Measurements from ENCODE around the gene ICOS. TPM values are rescaled to one million over a fixed set of nuclear protein-coding genes. Genes with fewer than 3 reads are reported as not detected.

Gene ICOS
- total RNA-seq, 1 experiment from 2014 or later: 0.18 TPM

- ATAC-seq (no peak), DNase-seq (ENCODE audit: low read depth, low spot score) (no peak)
- Histone ChIP-seq H3K36me3 (ENCODE audit: control insufficient read depth, insufficient read depth, low read length) (no peaks in the 10 kb centered on the region), H3K9me3 (ENCODE audit: control insufficient read depth, insufficient read depth, low read depth, low read length) (no peaks in the 10 kb centered on the region), H3K4me3 (ENCODE audit: low read depth in 2 of 2, low read length in 2 of 2) (no peak overlapping the region), H3K4me1 (ENCODE audit: control insufficient read depth, insufficient read depth, low read length) (no peaks in the 10 kb centered on the region), H3K27ac (ENCODE audit: low read length) (no peak overlapping the region), H3K27me3 (ENCODE audit: control insufficient read depth, insufficient read depth, low read length) (peaks cover 6% of the 10 kb centered on the region; the same call in 1 of the 2 replicates)
- CTCF ChIA-PET: no interaction called here
- POLR2A ChIA-PET: no interaction called here
- in situ Hi-C loops (cut with HindIII; ENCODE audit: low pct_unique_long_range_greater_than_20kb, low sequenced_read_pairs): no loop called here
- BruUV-seq (replicated peaks): no TSS peak
- TF ChIP-seq TCF7L2 (IDR thresholded peaks at IDR 0.05; ENCODE audit: low read depth, low read length) (no peak), POLR2AphosphoS5 (IDR thresholded peaks at IDR 0.05; ENCODE audit: low read depth, low read length) (no peak), SIN3A (IDR thresholded peaks at IDR 0.05; ENCODE audit: borderline replicate concordance, insufficient read depth, low read depth, low read length) (no peak)
- TF ChIP-seq, protein P1, sequence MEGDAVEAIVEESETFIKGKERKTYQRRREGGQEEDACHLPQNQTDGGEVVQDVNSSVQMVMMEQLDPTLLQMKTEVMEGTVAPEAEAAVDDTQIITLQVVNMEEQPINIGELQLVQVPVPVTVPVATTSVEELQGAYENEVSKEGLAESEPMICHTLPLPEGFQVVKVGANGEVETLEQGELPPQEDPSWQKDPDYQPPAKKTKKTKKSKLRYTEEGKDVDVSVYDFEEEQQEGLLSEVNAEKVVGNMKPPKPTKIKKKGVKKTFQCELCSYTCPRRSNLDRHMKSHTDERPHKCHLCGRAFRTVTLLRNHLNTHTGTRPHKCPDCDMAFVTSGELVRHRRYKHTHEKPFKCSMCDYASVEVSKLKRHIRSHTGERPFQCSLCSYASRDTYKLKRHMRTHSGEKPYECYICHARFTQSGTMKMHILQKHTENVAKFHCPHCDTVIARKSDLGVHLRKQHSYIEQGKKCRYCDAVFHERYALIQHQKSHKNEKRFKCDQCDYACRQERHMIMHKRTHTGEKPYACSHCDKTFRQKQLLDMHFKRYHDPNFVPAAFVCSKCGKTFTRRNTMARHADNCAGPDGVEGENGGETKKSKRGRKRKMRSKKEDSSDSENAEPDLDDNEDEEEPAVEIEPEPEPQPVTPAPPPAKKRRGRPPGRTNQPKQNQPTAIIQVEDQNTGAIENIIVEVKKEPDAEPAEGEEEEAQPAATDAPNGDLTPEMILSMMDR (IDR thresholded peaks at IDR 0.05): no peak
- TF ChIP-seq, protein P2, sequence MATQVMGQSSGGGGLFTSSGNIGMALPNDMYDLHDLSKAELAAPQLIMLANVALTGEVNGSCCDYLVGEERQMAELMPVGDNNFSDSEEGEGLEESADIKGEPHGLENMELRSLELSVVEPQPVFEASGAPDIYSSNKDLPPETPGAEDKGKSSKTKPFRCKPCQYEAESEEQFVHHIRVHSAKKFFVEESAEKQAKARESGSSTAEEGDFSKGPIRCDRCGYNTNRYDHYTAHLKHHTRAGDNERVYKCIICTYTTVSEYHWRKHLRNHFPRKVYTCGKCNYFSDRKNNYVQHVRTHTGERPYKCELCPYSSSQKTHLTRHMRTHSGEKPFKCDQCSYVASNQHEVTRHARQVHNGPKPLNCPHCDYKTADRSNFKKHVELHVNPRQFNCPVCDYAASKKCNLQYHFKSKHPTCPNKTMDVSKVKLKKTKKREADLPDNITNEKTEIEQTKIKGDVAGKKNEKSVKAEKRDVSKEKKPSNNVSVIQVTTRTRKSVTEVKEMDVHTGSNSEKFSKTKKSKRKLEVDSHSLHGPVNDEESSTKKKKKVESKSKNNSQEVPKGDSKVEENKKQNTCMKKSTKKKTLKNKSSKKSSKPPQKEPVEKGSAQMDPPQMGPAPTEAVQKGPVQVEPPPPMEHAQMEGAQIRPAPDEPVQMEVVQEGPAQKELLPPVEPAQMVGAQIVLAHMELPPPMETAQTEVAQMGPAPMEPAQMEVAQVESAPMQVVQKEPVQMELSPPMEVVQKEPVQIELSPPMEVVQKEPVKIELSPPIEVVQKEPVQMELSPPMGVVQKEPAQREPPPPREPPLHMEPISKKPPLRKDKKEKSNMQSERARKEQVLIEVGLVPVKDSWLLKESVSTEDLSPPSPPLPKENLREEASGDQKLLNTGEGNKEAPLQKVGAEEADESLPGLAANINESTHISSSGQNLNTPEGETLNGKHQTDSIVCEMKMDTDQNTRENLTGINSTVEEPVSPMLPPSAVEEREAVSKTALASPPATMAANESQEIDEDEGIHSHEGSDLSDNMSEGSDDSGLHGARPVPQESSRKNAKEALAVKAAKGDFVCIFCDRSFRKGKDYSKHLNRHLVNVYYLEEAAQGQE (IDR thresholded peaks at IDR 0.05; ENCODE audit: insufficient read depth in 1 of 2, low read depth in 2 of 2, low read length in 1 of 2): no peak
- intact Hi-C loops (cut with micrococcal nuclease; ENCODE audit: unreplicated experiment): no loop called here
Observed at GRCh38 chr2:203972066-203972465, 35.5 kb downstream of the ICOS start.

GRCh38 chr2:203973000-203973399 is 36.4 kb downstream of the ICOS start:
- ChIA-PET POLR2A (no interaction called here), CTCF (no interaction called here)
- no peak for ATAC-seq
- Histone ChIP-seq H3K9me3 (ENCODE audit: control insufficient read depth, insufficient read depth, low read depth, low read length) (no peaks in the 10 kb centered on the region), H3K27me3 (ENCODE audit: control insufficient read depth, insufficient read depth, low read length) (peaks cover 6% of the 10 kb centered on the region; the same call in 1 of the 2 replicates), H3K36me3 (ENCODE audit: control insufficient read depth, insufficient read depth, low read length) (no peaks in the 10 kb centered on the region), H3K27ac (ENCODE audit: low read length) (no peak overlapping the region), H3K4me3 (ENCODE audit: low read depth in 2 of 2, low read length in 2 of 2) (no peak overlapping the region), H3K4me1 (ENCODE audit: control insufficient read depth, insufficient read depth, low read length) (no peaks in the 10 kb centered on the region)
- TF ChIP-seq SIN3A (IDR thresholded peaks at IDR 0.05; ENCODE audit: borderline replicate concordance, insufficient read depth, low read depth, low read length) (no peak), POLR2AphosphoS5 (IDR thresholded peaks at IDR 0.05; ENCODE audit: low read depth, low read length) (no peak), TCF7L2 (IDR thresholded peaks at IDR 0.05; ENCODE audit: low read depth, low read length) (no peak)
- TF ChIP-seq, protein P2 (IDR thresholded peaks at IDR 0.05; ENCODE audit: insufficient read depth in 1 of 2, low read depth in 2 of 2, low read length in 1 of 2): no peak
- TF ChIP-seq, protein P1 (IDR thresholded peaks at IDR 0.05): no peak
- BruUV-seq (replicated peaks): no TSS peak
- DNase-seq (ENCODE audit: low read depth, low spot score): no peak
- intact Hi-C loops (cut with micrococcal nuclease; ENCODE audit: unreplicated experiment): no loop called here
- in situ Hi-C loops (cut with HindIII; ENCODE audit: low pct_unique_long_range_greater_than_20kb, low sequenced_read_pairs): no loop called here
